HTERT RPE-1 (cell line): Measurements from ENCODE around the gene SRPK3.

ENCODE experiments used
- in situ Hi-C: fragments of 300-500 bp; cut with MboI; formaldehyde crosslinking; loops from 4 replicates; pipeline ENCODE4 v1.14.3; 2020; ENCODE audit warnings: low sequenced_read_pairs

Gene SRPK3

DNA sequence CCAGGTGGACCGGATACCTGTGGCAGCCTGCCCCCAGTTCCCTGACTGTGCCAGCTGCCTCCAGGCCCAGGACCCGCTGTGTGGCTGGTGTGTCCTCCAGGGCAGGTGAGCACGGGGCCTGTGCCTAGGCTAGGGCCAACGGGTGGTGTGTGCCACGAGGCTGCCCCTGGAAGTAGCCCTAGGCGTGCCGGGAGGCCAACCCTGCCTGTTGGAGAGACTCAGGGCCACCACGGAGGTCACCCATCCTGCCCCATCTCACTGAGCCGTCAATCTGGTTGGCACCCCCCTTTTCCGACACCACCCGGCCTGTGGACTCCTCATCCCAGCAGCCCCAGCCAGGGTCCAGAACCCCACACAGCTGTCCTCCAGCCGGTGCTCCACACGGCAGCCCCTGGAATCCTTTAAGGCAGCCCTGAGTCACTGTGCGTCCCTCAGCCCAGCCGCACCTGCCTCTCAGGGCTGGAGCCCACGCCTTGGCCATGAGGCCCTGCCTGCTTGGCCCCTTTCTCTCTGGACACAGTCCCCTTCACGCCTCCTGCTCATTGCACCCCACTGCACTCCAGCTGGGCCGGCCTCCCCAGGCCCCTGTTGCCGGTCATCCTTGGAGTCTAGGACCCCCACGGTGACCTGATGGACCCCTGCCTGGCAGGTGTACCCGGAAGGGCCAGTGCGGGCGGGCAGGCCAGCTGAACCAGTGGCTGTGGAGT lies 11.5 kb upstream of the SRPK3 start:
- in situ Hi-C loops, result no loop called here

DNA sequence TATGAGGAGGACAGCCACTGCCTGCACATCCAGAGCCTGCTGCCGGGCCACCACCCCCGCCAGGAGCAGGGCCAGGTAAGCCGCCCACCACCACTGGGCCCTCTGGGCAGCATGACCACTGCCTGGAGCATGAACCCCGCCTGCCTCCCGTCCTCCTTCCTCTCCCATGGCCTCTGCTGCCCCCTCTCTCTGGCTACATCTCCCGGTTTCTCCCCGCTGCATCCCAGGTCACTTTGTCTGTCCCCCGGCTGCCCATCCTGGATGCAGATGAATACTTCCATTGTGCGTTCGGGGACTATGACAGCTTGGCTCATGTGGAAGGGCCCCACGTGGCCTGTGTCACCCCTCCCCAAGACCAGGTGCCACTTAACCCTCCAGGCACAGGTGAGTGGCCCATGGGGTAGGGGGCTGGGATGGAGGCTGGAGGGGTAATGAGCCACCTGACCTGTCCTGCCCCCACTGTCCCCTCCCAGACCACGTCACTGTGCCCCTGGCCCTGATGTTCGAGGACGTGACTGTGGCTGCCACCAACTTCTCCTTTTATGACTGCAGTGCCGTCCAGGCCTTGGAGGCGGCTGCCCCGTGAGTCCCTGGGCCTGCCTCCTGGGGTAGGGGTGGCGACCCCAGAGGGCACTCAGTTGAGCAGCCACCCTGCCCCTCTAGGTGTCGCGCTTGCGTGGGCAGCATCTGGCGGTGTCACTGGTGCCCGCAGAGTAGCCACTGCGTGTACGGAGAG lies 10.8 kb upstream of the SRPK3 start:
- in situ Hi-C loops, result no loop called here

DNA sequence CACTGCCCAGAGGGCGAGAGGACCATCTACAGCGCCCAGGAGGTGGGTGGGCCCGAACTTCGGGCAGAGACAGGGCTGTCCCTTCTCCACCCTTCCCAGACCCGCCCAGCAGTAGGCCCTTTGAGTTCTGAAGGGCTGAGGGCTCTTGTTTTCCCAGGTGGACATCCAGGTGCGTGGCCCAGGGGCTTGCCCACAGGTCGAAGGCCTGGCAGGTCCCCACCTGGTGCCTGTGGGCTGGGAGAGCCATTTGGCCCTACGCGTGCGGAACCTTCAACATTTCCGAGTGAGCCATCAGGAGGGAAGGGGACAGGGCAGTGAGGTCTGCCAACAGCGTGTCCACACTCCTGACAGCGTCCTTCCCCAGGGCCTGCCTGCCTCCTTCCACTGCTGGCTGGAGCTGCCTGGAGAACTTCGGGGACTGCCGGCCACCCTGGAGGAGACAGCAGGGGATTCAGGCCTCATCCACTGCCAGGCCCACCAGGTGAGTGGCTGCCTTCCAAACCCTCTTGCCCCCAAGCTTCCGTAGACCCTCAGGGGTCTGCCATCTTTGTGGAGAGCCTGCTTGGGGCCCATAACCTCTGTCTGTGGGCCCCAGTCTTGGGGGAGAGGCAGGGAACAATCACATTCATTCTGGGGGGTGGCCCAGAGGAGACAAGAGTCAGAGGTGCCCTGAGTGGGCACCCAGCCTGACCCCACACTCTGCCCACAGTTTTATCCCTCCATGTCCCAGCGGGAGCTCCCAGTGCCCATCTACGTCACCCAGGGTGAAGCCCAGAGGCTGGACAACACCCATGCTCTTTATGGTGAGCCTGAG lies 10.0 kb upstream of the SRPK3 start:
- in situ Hi-C loops, result no loop called here

DNA sequence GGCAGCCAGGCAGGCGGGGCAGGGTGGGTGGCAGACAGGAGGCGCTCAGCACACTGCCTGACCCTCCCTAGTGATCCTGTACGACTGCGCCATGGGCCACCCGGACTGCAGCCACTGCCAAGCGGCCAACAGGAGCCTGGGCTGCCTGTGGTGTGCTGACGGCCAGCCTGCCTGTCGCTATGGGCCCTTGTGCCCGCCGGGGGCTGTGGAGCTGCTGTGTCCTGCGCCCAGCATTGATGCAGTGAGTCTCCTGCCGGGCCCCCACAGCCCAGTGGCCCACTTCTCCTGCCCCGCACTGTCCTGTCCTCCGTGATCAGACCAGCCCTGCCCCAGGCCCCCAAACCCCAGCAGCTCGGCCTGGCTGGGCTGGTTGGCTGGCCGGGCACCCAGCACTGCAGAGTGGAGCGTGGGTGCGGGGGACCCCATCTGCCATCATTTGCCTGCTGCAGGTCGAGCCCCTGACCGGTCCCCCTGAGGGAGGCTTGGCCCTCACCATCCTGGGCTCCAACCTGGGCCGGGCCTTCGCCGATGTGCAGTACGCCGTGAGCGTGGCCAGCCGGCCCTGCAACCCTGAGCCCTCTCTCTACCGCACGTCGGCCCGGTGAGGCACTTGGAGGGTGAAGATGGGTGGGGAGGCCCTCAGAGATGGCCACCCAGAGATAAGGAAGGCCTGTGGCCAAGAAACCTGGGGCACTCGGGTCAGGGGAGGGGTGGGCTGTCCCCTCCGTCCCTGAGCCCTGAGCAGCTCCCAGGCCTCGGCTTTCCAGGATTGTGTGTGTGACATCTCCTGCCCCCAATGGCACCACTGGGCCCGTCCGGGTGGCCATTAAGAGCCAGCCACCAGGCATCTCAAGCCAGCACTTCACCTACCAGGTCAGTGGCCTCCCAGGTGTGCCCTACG lies 9.2 kb upstream of the SRPK3 start:
- in situ Hi-C loops, result no loop called here

GRCh38 chrX:153772316-153773217 lies 8.3 kb upstream of the SRPK3 start:
- in situ Hi-C loops, result no loop called here

DNA sequence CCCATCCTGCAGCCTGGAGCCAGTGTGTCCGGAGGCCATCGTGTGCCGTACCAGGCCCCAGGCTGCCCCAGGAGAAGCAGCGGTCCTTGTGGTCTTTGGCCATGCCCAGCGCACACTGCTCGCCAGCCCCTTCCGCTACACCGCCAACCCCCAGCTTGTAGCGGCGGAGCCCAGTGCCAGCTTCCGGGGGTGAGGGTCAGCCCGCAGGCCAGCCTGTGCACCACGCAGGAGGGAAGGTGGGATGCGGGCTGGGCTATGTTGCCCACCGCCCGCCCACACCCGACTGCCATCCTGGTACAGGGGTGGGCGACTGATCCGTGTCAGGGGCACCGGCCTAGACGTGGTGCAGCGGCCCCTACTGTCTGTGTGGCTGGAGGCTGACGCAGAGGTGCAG lies 7.6 kb upstream of the SRPK3 start:
- in situ Hi-C loops, result no loop called here

GRCh38 chrX:153773741-153774575 lies 6.9 kb upstream of the SRPK3 start:
- in situ Hi-C loops, result no loop called here

DNA sequence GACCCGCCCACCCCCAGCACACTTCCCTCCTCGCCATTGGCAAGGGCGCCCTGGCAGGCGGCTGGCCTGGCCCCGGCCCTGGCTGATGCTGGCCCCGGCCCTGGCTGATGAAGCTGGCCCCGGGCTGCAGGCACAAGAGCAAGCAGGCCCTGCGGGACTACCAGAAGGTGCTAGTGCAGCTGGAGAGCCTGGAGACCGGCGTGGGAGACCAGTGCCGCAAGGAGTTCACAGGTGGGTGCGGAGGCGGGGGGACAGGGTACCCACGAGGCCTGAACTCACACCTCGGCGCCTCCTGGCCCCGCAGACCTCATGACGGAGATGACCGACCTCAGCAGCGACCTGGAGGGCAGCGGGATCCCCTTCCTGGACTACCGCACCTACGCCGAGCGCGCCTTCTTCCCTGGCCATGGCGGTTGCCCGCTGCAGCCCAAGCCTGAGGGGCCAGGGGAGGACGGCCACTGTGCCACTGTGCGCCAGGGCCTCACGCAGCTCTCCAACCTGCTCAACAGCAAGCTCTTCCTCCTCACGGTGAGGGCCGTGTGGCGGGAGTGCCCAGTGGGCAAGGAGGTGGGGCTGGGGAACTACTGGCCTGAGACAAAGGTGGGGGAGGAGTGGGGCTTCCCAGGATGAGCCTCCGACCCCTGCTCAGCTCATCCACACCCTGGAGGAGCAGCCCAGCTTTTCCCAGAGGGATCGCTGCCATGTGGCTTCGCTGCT lies 6.1 kb upstream of the SRPK3 start:
- in situ Hi-C loops, result no loop called here

GRCh38 chrX:153775293-153776119 lies 5.3 kb upstream of the SRPK3 start:
- in situ Hi-C loops, result no loop called here

DNA sequence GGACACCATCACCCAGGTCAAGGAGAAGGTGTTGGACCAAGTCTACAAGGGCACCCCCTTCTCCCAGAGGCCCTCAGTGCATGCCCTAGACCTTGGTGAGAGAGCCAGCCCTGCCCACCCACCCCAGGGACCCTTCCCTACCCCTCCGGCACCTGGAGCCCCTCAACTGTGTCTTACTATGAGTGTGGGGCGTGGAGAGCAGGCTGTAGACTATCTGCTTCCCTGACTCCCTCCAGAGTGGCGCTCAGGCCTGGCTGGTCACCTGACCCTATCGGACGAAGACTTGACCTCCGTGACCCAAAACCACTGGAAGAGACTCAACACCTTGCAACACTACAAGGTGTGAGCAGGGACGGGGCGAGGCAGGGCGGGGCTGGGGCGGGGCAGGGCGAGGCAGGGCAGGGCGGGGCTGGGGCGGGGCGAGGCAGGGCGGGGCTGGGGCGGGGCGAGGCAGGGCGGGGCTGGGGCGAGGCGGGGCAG lies 4.7 kb upstream of the SRPK3 start:
- in situ Hi-C loops, result no loop called here

GRCh38 chrX:153776611-153777045 lies 4.2 kb upstream of the SRPK3 start:
- in situ Hi-C loops, result no loop called here

DNA sequence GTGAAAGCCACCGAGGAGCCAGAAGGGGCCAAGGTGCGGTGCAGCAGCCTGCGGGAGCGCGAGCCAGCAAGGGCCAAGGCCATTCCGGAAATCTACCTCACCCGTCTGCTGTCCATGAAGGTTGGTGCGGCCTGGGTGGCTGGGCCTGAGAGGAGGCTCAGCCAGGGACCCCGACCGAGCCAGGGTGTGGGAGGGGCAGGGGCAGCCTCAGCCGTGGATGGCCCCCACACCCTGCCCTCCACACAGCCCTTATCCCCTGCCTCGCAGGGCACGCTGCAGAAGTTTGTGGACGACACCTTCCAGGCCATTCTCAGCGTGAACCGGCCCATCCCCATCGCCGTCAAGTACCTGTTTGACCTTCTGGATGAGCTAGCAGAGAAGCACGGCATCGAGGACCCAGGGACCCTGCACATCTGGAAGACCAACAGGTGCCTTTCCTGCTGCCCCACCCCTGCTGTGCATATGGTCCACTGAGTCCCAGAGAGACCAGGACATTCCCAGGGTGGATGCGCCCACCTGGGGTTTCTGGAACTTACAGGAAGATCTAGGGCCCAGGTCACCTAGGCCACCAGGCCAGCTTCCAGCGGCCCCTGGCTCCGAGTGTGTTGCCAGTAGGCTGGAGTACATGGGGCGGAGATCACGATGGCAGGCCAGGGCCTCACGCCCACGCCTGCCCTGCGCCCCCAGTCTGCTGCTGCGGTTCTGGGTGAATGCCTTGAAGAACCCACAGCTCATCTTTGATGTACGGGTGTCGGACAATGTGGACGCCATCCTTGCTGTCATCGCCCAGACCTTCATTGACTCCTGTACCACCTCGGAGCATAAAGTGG lies 3.4 kb upstream of the SRPK3 start:
- in situ Hi-C loops, result no loop called here

DNA sequence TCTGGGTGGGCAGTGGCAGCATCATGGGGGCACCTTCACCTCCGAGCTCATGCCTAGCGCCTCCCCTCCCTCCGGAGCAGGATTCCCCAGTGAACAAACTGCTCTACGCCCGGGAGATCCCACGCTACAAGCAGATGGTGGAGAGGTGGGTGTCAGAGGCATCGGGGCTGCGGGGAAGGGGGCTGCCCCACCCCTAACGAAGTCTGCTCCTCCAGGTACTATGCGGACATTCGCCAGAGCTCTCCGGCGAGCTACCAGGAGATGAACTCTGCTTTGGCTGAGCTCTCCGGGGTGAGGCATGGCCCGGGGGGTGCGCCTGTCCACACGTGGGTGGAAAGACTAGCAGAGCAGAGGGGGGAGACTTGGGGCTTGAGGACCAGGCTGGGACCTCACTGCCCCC lies 2.7 kb upstream of the SRPK3 start:
- in situ Hi-C loops, result no loop called here

- in situ Hi-C loops, result no loop called here
These were observed 2.1 kb upstream of the SRPK3 start for GRCh38 chrX:153778684-153779101.

DNA sequence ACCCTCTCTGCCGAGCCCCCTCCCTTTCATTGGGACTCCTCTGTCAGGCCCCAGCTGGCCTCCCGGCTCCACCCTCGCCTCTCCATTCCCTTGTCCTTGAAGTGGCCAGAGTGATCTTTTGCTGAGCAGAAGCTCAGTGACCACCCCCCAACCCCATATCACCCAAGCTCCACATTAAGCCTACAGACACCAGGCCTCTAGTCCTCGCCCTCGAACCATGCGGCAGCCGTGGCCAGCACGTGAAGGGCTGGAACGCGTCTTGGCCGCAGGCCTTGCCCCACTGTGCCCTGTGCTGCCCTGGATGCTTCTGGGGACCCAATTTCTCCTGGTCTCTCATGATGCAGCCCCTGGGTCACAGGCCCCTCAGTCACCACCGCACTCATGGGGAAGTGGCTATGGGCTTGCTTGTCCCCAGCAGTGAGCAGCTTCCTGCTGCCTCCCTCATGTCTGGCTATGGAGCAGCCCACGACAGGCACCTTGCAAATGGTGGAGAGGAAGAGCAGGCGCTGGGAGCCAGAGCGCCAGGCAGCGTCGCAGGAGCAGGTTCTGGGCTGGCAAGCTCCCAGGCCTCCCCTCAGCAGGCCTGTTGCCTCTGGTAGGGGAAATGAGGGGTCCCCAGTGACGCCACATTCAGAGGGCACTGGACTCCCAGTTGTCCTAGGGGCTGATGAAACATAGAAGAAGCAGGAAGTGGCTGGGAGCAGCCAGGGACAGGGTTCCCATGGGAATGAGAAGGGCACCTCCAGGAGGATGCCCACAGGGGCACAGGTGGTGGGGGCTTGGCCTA lies 757 bp upstream of the SRPK3 start:
- in situ Hi-C loops, result no loop called here
